AG09309 (cell line): ENCODE data around the gene OSBPL8.
"Not testable (repeated sequence)": the region's sequence is repeated elsewhere in the genome, so short reads cannot be mapped to it uniquely, and the experiment has no call there.

Experiments used
- DNase-seq: peaks from one replicate; pipeline ENCODE4 v3.0.0-alpha.2; 2010; ENCODE audit warnings: low read depth
- H3K4me3 ChIP-seq: 2 replicates; pipeline ENCODE4 v1.5.1; 2011; ENCODE audit warnings: mild to moderate bottlenecking, low read depth, low read length, moderate library complexity; ENCODE audit not compliant: control insufficient read depth
- CTCF ChIP-seq: IDR thresholded peaks from 2 replicates; pipeline ENCODE4 v1.5.1; 2011; ENCODE audit warnings: mild to moderate bottlenecking, low read depth, low read length, inconsistent platforms; ENCODE audit not compliant: insufficient read depth, control insufficient read depth; ENCODE audit errors: missing control alignments

The OSBPL8 gene

DNA sequence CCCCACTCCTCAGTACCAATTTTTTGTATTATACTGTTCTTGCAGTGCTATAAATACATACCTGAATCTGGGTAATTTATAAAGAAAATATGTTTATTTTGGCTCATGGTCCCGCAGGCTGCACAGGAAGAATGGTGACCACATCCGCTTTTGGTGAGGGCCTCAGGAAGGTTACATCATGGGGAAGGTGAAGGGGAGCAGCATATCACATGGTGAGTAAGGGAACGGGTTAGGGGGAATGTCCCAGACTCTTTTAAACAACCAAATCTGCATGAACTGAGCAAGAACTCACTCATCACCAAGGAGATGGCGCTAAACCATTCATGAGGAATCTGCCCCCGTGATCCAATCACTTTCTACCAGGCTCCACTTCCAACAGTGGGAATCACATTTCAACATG, 40.0 kb downstream of the OSBPL8 start:
- TF ChIP-seq CTCF = no peak
- no peak overlapping the region for H3K4me3 ChIP-seq
- no peak for DNase-seq

DNA sequence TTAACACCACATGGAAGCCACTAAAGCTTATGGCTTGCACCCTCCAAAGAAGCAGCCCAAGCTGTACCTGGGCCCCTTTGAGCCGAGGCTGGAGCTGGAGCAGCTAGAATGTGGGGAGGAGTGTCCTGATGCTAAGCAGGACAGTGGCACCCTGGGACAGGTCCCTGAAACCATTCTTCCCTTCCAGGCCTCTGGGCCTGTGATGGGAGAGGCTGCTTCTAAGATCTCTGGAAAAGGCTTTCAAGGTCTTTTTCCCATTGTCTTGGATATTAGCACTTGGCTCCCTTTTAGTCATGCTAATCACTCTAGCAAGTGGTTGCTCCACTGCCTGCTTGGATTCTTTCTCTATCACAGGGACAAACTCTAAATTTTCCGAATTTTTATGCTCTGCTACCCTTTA, 40.9 kb downstream of the OSBPL8 start:
- no peak overlapping the region for H3K4me3 ChIP-seq
- TF ChIP-seq CTCF = no peak
- no peak for DNase-seq

GRCh38 chr12:76515271-76515670, 44.3 kb downstream of the OSBPL8 start:
- TF ChIP-seq CTCF = no peak
- DNase-seq = no peak
- no peak overlapping the region for H3K4me3 ChIP-seq

- H3K4me3 ChIP-seq, DNase-seq: not testable (repeated sequence)
Observed at GRCh38 chr12:76511116-76511716, 48.4 kb downstream of the OSBPL8 start.

DNA sequence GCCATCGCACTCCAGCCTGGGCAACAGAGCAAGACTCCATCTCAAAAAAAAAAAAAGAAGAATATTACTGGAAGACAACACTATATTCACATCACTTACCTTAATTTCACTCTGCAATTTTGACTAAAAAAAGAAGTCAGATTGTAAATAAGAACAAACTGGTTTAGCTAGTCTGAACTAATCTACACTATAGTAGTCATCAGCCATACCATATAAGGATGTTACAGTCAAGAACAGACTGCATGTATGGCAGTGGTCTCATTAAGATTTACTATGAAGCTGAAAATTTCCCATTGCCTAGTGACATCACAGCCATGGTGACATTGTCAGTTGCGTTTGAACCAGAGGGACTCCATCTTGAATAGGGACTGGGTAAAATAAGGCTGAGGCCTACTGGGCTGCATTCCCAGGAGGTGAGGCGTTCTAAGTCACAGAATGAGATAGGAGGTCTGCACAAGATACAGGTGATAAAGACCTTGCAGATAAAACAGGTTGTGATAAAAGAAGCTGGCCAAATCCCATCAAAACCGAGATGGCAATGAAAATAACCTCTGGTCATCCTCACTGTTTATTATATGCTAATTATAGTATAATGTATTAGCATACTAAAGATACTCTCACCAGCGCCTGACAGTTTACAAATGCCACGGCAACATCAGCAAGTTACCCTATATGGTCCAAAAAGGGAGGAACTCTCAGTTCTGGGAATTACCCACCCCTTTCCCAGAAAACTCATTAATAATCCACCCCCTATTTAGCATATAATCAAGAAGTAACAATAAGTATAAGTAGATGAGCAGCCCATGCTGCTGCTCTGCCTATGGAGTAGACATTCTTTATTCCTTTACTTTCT, 51.2 kb downstream of the OSBPL8 start:
- H3K4me3 ChIP-seq = no peak overlapping the region
- no peak for DNase-seq
- no peak for TF ChIP-seq CTCF

DNA sequence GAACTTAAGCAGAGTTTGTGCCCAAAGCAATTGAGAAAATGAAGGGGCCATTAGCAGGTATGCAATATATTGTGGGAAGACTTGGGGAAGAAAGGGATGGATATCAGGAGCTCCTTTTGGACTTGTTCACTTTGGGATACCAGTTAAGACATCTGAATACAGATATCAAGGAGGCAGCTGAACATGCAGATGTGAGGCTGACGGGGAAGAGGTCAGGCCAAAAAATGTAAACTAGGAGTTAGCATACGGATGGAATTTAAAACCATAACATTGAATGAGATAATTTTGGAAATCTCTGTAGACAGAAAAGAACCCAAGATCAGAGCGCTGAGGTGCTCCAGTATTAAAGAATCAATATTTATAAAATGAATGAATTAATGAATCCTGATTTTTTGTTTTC, 53.4 kb downstream of the OSBPL8 start:
- no peak overlapping the region for H3K4me3 ChIP-seq
- DNase-seq = no peak
- TF ChIP-seq CTCF = no peak

- DNase-seq = no peak
- no peak for TF ChIP-seq CTCF
- H3K4me3 ChIP-seq = no peak overlapping the region
Observed at GRCh38 chr12:76505050-76505449, 54.5 kb downstream of the OSBPL8 start.
